Effector CD4-positive, alpha-beta T cell (primary cell): Measurements from ENCODE around the gene SLC37A3.

ENCODE experiments used
- DNase-seq: peaks from one replicate; pipeline ENCODE4 v3.0.0-alpha.2; 2020

The SLC37A3 gene

DNA sequence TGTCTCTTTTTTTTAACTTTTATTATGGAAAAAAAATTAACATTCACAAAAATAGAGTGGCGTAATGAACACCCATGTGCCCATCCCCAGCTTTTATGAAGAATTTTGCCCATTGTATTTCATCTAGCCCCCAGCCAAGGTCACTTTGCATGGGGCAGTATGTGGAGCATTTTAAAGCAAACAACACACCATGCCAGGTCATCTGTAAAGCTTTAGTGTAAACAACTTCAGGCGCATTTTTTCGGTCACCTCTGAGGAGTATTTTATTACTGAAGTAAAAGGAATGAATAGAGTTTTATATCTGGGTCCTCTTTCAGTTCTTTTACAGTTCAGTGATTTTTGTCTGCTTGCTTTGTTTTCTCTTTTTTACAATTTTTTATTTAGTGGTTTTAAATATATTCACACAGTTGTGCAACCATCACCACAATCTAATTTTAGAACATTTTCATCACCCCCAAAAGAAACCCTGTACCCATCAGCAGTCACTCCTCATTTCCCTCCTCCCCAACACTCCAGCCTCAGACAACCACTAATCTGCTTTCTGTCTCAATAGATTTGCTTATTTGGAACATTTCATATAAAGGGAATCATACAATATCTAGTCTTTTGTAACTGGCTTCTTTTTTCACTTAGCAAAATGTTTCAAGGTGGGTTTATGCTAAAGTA, 87.9 kb downstream of the SLC37A3 start:
- DNase-seq = no peak

DNA sequence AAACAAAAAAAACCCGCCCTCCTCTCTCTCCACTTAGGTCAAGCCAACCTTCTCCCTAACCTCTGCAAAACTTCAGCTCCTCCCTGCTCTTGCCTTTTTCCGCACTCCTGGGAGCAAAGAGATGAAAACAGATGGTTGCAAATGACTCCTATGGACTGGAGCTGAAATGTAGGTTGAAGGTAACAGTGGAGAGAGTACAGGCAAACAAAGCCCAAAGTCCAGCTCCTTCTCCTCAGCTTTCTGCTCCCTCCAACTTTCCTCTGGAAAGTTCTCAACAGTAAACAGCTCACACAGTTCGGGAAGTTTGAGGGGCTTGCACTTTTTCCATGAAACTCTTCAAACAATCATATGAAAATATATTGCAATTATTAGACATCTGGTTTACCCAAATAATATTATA, 90.3 kb downstream of the SLC37A3 start:
- DNase-seq = no peak

DNA sequence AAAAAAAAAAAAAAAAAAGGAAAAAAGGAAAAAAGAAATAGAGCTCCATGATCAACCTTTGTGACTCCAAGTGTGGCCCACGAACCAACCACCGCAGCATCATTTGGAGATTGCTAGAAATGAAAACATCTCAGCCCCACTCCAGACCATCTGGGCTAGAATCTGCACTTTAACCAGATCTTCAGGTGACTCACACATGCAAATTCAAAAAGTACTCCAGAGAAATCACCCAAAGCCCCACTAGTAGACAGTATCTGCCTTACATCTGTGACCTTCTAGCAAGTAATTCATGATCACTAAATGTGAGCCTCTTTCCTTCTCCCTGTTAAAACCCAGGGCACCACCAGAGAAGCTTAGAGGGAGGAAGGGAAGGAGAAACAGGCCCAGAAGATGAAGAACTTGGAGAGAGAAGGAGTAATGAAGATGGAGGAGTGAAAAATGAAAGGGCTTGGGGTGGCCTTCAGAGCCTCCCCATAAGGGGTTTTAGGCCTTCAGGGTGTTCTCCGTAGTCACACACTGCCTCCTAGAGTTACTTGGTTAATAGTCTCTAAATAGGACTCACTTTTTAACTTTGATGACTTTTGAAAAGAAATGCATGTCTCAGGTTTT, 94.0 kb downstream of the SLC37A3 start:
- DNase-seq = peak; percentile 19

DNA sequence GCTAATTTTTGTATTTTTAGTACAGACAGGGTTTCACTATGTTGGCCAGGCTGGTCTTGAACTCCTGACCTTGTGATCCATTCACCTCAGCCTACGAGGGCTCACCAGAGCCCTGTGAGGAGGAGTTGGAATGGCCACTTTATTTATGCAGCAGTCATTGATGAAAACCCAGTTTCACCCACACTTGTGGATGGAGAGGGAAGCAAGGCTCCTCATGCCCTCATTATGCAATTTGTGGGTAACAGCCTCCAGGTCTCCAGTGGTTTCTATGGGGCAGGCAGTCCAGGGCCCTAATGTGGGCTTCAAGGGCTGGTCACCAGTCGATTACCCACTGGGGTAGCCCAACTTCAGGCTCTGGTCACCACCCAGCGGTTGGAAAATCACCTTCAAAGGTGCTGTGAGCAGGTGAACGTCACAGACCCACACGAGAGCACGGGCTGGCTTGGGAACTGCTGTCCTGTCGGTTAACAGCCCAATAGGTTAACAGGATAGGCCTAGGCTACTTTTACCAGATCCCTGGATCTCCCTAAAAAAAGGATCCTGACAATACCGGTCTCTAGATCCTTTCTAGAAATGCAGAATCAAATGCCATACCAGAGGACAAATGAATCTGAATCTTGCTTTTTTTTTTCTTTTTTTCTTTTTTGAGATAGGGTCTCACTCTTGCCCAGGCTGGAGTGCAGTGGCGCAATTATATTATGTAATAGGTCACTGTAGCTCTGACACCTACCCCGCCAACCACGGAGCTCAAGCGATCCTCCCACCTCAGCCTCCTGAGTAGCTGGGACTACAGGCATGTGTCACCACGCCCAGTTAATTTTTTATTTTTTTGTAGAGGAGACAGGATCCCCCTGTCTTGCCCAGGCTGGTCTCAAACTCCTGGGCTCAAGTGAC, 97.8 kb downstream of the SLC37A3 start:
- DNase-seq = no peak

DNA sequence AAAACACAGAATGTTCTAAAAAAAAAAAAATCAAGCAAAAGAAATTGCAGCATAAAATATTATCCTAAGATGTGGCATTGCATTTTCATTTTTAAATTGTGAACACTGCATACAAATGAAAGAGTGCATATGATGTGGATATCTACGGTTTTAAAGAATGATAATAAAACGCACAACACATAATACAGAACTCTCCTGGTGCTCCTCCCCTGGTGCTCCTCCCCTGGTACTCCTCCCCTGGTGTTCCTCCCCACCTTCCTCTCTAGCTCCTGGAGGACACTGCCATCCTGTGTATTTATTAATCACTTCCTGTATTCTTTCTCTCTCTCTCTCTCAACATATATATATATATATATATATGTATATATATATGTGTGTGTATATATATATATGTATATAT, 100.1 kb downstream of the SLC37A3 start:
- DNase-seq = no peak

DNA sequence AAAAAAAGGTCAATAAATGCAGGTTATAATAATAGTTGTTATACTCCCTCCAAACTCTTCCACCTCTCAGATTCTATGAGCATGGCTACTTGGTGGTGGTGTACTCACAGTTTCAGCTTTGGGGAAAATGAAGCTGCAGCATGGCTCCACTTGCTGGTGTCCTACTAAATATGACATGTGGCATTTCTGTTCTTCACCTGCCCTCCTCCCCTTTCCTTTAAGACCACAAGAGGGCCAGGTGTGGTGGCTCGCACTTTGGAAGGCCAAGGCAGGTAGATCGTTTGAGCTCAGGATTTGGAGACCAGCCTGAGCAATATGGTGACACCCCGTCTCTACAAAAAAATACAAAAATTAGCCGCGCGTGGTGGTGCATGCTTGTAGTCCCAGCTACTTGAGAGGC, 101.1 kb downstream of the SLC37A3 start:
- DNase-seq = no peak

DNA sequence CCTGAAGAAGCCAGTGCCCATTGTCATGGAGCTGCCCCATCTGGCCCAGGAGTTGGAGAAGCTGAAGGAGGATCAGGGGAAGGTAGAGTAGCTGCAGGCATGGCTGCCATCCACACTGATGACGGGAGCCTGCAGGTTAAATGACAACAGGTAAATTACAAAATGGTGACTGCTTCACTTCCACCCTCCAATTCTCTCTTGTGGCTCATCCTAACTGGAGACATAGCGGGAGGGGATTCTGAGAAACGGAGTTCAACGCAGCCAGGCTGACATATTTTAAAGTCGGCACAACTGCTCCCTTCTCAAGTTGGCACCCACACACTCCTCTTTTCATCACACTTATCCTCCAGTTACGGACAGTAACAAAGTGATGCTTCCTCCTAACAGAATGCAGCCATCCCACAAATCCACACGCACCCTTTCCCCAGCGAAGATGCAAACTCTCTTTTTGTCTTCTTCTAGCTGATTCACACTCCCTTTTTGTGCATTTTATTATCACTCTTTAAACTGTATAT, 103.0 kb downstream of the SLC37A3 start:
- no peak for DNase-seq

DNA sequence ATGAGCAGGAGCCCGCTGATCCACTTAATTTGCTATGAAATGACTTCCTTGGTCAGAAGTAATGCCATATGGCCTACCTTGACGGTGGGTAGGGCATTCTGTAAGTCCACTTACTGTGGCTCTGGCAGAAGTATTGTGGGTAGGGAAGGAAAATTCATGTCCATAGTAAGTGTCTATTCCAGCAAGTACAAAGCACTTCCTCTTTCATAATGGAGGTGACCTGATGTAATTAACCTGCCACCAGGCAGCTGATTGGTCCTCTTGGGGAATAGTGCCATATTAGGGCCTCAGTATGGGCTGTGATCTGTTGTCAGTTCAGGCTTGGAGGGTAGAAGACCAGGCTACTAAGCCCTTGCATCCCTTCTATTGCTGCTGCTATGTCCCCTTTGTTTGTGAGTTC, 103.9 kb downstream of the SLC37A3 start:
- DNase-seq = no peak

DNA sequence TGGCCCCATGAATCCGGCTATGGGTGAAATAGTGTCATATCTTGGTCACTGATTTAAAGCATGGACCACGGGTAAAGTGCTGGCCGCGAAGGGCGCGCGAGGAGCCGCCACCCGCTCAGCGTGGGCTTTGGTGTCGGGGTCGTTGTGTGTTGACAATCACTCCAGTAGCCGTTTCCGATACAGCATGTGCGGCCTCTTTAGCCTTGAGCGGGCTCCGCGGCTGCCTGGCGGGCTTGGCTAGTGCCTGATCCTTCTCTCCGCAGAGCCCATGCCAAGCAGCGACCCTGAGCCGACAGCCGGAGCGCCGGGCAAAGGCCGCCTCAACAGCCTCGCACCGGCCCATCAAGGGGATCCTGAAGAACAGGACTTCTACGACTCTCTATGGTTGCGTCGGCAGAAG, 105.9 kb downstream of the SLC37A3 start:
- DNase-seq = no peak

DNA sequence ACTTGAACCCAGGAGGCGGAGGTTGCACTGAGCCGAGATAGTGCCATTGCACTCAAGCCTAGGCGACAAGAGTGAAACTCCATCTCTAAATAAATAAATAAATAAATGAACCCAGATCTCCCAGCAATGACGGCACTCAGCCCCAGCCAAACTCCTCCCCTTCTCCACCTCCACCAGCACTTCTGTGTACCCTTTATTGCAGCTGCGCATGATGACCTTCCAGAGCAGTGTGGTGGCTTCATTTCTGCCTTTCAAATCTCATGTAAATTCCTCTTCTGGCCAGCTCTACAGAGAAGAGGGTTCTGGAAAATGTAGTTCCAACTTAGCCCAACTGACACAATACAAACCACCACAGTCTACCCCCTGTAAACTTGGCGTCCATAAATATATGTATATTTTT, 108.5 kb downstream of the SLC37A3 start:
- no peak for DNase-seq

DNA sequence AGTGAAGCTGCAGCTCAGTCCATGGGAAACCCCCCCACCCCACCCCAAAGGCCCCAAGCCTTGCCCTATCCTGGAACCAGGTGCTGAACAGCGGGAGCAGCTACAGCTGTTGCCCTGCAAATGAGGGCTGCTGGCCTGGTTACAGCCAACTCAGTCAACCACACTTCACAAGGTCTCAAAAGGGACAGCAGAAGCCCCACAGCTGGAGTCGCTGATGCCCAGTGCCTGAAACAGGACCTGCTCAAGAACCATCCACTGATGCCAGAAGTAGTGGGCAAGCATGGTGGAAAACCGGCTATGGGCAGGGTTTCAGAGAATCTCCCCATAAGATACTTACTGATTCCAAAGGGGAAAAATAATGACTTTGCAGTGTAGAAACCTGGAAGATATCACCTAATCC, 110.3 kb downstream of the SLC37A3 start:
- no peak for DNase-seq

DNA sequence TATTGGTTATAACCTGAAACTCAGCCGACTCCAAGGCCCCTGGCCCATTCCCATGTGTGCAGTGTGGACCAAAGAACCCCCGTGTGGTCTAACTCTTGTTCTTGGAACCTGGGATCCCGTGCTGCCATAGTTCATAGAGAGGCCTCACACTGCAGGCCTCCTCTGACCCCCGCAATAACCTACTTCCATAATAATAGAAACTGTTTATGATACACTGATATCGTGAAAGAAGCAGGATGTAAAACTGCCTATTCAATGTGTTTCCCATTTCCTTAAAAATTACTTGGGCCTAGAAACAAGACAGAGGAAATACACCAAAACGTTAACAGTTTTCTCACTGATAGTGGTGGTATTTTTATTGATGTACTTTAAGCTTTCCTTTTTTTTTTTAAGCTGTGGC, 112.4 kb downstream of the SLC37A3 start:
- no peak for DNase-seq

DNA sequence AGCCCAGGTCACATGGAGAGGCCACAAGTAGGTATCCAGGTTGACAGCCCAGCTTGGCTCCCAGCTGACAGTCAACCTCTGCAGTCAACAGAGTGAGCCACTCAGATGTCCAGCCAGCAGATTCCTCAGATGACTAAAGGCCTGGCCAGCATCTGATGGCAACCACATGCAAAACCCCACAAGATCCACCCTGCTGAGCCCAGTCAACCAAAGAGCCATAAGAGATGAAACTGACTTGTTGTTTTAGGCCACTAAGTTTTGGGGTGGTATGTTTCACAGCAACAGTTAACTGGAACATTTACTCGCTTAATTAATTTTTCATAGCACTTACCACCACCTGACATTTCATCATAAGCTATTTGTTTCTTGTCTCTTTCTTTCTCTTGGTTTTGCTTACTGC, 114.3 kb downstream of the SLC37A3 start:
- no peak for DNase-seq
